Measurements from ENCODE around the gene RUNX3. TPM values are rescaled to one million over a fixed set of nuclear protein-coding genes. Genes with fewer than 3 reads are reported as not detected.
A peak's percentile ranks its signal among the peaks of the same experiment; 100 is the strongest.

RUNX3 gene
- total RNA-seq, 2 experiments from 2014 or later: 180 to 183 TPM

DNA sequence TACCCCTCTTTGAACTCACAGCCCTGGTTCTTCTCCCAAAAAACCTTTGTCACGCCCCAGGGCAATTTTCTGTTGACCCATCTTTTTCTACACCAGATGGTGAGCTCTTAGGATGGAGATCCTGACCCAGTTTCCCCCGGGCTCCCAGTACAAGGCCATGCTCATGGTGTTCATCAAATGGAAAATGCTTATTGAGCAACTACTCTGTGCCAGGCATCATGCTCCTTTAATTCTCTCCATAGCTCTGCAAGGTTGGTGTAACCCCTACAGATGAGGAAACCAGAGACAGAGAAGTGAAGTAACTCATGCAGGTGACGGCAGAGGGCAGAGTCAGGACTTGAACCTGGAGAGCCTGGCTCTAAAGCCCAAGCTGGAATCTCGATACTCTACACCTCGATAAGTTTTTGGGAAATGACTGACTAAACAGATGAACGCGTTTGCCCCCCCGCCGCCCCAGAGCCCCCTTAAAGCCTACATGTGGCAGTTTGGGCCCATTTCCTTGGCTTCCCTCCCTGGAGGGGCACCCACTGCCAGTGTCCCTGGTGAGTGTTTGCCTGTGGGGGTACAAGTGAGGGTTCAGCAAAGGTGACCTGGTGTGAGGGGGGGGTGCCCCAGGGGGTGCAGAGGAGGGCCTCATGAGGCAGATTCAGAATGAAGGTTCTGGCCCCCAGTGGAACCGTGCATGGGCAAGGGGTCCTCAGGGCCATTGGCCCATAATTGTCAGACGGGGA, 30.2 kb upstream of the RUNX3 start:
- intact Hi-C loops (cut with micrococcal nuclease): no loop called here
- Mint-ChIP-seq H3K36me3 (ENCODE audit: low read depth) (peaks cover 92% of the 10 kb centered on the region), H3K27me3 (no peaks in the 10 kb centered on the region), H3K27ac (peak overlapping the region; percentile 97), H3K4me3 (peak overlapping the region; percentile 99), H3K9me3 (no peaks in the 10 kb centered on the region), H3K4me1 (ENCODE audit: low read depth) (peaks cover 64% of the 10 kb centered on the region)
- ChIA-PET POLR2A (interaction anchor here (0.9 to 12.5 kb wide), 10 partner anchors 8 to 138 kb away, joined by 3 to 172 read pairs (median 60); partner anchors contain the start of gene RUNX3), CTCF (interaction anchor here (0.8 to 11.9 kb wide), 6 partner anchors 8 to 141 kb away, joined by 3 to 169 read pairs (median 3); no protein-coding TSS in a partner anchor)
- TF ChIP-seq, protein P1, sequence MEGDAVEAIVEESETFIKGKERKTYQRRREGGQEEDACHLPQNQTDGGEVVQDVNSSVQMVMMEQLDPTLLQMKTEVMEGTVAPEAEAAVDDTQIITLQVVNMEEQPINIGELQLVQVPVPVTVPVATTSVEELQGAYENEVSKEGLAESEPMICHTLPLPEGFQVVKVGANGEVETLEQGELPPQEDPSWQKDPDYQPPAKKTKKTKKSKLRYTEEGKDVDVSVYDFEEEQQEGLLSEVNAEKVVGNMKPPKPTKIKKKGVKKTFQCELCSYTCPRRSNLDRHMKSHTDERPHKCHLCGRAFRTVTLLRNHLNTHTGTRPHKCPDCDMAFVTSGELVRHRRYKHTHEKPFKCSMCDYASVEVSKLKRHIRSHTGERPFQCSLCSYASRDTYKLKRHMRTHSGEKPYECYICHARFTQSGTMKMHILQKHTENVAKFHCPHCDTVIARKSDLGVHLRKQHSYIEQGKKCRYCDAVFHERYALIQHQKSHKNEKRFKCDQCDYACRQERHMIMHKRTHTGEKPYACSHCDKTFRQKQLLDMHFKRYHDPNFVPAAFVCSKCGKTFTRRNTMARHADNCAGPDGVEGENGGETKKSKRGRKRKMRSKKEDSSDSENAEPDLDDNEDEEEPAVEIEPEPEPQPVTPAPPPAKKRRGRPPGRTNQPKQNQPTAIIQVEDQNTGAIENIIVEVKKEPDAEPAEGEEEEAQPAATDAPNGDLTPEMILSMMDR (IDR thresholded peaks at IDR 0.05): no peak
- ATAC-seq (no peak), DNase-seq (no peak)

GRCh38 chr1:24959623-24959975, 29.5 kb upstream of the RUNX3 start:
- Mint-ChIP-seq H3K4me1 (ENCODE audit: low read depth) (peaks cover 68% of the 10 kb centered on the region), H3K27me3 (no peaks in the 10 kb centered on the region), H3K36me3 (ENCODE audit: low read depth) (peaks cover 96% of the 10 kb centered on the region), H3K4me3 (peak overlapping the region; percentile 99), H3K9me3 (no peaks in the 10 kb centered on the region), H3K27ac (peak overlapping the region; percentile 97)
- intact Hi-C loops (cut with micrococcal nuclease): loop anchor here (5.0 kb wide), 1 partner anchor 33 kb away; no protein-coding TSS in a partner anchor
- no peak for DNase-seq
- TF ChIP-seq, protein P1 (IDR thresholded peaks at IDR 0.05): no peak
- ChIA-PET POLR2A (interaction anchor here (0.9 to 12.5 kb wide), 11 partner anchors 8 to 138 kb away, joined by 3 to 172 read pairs (median 6); partner anchors contain the start of gene RUNX3), CTCF (interaction anchor here (0.8 to 11.9 kb wide), 3 partner anchors 8 to 76 kb away, joined by 3 to 169 read pairs (median 3); no protein-coding TSS in a partner anchor)
- no peak for ATAC-seq

DNA sequence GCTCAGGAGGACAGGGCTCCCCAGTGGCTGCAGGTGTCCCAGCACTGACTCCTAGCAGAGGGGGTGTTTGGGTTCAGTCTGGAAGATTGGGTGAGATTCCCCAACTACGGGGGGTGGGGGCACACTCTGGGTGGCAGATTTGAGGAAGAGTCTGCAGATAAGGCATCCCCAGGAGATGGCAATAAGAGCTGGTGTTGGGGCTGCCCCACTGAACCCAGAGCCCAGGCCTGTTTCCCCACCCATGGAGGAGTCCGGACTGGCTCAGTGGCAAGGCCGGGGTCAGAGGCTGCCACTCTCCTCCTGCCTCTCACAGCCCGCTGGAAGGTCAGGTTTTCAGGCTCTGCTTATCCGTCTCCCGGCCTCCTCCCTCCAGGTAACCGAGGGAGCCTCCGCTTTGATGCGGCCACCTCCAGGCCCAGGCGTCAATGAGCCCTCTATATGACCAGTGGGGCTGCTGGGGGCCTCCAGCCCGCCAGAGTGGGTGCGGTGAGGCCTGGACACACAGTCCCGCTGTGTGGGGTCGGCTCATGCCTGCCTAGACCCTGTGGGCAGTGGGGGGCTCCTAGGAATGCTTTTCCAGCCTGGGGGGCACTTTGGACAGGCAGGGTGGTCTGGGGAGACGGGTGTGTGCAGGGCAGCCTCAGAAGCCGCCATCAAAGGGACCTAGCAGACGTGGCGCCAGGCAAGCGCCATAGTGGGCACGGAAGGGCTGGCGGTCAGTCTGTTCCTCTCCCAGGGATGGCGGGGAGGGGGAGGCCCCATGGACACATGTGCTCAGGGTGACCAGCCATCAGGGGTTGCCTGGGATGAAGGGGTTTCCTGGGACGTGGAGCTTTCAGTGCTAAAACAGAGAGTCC, 28.9 kb upstream of the RUNX3 start:
- Mint-ChIP-seq H3K4me3 (peak overlapping the region; percentile 99), H3K27ac (peak overlapping the region; percentile 97), H3K9me3 (no peaks in the 10 kb centered on the region), H3K4me1 (ENCODE audit: low read depth) (peaks cover 74% of the 10 kb centered on the region), H3K36me3 (ENCODE audit: low read depth) (peaks cover 96% of the 10 kb centered on the region), H3K27me3 (no peaks in the 10 kb centered on the region)
- CTCF ChIA-PET: interaction anchor here (0.9 to 11.9 kb wide), 2 partner anchors 8 to 76 kb away, joined by 3 to 169 read pairs; no protein-coding TSS in a partner anchor
- POLR2A ChIA-PET: interaction anchor here (1.2 to 12.5 kb wide), 9 partner anchors 11 to 139 kb away, joined by 3 to 172 read pairs (median 8); partner anchors contain the start of gene RUNX3
- intact Hi-C loops (cut with micrococcal nuclease): loop anchor here (5.0 kb wide), 1 partner anchor 33 kb away; no protein-coding TSS in a partner anchor
- ATAC-seq: no peak
- TF ChIP-seq, protein P1 (IDR thresholded peaks at IDR 0.05): no peak
- DNase-seq: no peak

DNA sequence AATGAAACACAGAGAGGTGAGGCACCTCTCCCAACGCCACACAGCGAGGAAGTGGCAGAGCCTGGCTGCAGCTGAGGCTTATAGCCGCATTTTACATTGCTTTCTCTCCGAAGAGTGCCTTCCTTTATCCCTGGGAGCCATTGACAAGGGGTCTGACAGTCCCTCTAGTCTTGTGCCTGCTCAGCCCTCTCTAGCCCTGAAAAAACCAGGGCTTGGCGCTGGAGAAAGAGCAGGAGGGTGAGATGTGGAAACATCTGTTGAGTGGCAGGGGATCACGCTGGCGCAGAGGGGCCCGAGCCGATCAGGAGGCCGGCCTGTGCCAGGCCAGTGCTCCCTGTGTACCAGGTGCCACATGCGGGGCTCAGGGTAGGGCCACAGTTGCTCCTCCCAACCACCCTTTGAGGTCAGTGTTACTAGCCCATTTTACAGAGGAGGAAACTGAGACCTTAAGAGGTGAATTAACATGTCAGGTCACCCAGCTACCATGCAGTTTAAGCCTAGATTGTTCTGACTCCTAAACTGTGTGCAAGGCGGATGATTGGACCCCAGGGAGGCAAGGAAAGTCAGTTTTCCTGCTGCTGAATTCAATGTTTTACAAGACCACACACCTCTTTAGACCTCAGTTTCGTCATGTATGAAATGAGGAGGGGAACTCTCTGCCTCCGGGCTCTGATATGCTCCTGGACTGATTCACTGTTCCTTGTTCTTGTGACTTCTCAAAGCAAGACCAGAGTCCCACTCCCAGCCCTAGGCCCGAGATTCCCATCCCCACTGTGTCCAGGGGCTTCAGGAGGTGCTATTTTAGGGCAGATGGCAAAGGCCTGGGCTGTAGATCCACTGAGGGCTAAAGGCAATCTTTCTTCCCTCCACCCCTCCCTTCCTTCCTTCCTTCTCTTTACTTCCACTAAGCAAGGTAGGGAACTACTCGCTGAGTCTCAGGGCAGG, 28.0 kb upstream of the RUNX3 start:
- H3K9me3 Mint-ChIP-seq: no peaks in the 10 kb centered on the region
- H3K4me3 Mint-ChIP-seq: peak overlapping the region; percentile 99
- peak overlapping the region; percentile 97 for H3K27ac Mint-ChIP-seq
- ChIA-PET CTCF (no interaction called here), POLR2A (interaction anchor here (1.1 to 9.6 kb wide), 9 partner anchors 12 to 140 kb away, joined by 3 to 113 read pairs (median 8); partner anchors contain the start of gene RUNX3)
- DNase-seq (no peak), ATAC-seq (no peak)
- TF ChIP-seq, protein P1 (IDR thresholded peaks at IDR 0.05): no peak
- peaks cover 94% of the 10 kb centered on the region for H3K36me3 Mint-ChIP-seq (ENCODE audit: low read depth)
- H3K4me1 Mint-ChIP-seq (ENCODE audit: low read depth): peaks cover 78% of the 10 kb centered on the region
- H3K27me3 Mint-ChIP-seq: no peaks in the 10 kb centered on the region
- intact Hi-C loops (cut with micrococcal nuclease): loop anchor here (5.0 kb wide), 1 partner anchor 34 kb away; no protein-coding TSS in a partner anchor
